Heart right ventricle (tissue), 16 donors: ENCODE measurements around the gene KIAA1191. TPM values are rescaled to one million over a fixed set of nuclear protein-coding genes. Genes with fewer than 3 reads are reported as not detected.
A peak's percentile ranks its signal among the peaks of the same experiment; 100 is the strongest.

Experiments
- ATAC-seq, 8 donors: fragments of 200-7000 bp; cut with Tn5 transposase; one replicate each; pipeline ENCODE4 v1.9.1; 2020; ENCODE audit warnings: mild to moderate bottlenecking in 8 of 8, moderate library complexity in 8 of 8, moderate number of reproducible peaks in 1 of 8
- DNase-seq, 2 donors: peaks; one replicate each; pipeline ENCODE4 v3.0.0-alpha.2; 2020
- H3K27ac ChIP-seq, 10 donors: fragments of 200-600 bp; sonication (generic) in 2 of 10; one replicate each; pipeline versions ENCODE4 v1.5.0 to v1.8.0; 2020 to 2022; ENCODE audit warnings: mild to moderate bottlenecking in 3 of 10
- H3K27me3 ChIP-seq, 7 donors: fragments of 200-600 bp; one replicate each; pipeline ENCODE4 v1.8.0; 2021 to 2022; ENCODE audit warnings: mild to moderate bottlenecking in 2 of 7
- H3K36me3 ChIP-seq, 9 donors: fragments of 200-600 bp; sonication (generic) in 1 of 9; one replicate each; pipeline versions ENCODE4 v1.5.0 to v1.8.0; 2020 to 2022; ENCODE audit warnings: mild to moderate bottlenecking in 2 of 9
- H3K4me1 ChIP-seq, 9 donors: fragments of 200-600 bp; sonication (generic) in 1 of 9; one replicate each; pipeline versions ENCODE4 v1.5.0 to v1.8.0; 2020 to 2022; ENCODE audit warnings: mild to moderate bottlenecking in 4 of 9
- H3K4me3 ChIP-seq, 10 donors: fragments of 200-600 bp; sonication (generic) in 2 of 10; one replicate each; pipeline versions ENCODE4 v1.5.0 to v1.8.0; 2020 to 2022; ENCODE audit warnings: mild to moderate bottlenecking in 7 of 10, moderate library complexity in 2 of 10
- H3K9me3 ChIP-seq, 11 donors: fragments of 200-600 bp in 10 of 11; sonication (generic) in 2 of 11; one replicate each; pipeline versions ENCODE4 v1.5.0 to v1.8.0; 2013 to 2022; ENCODE audit warnings: mild to moderate bottlenecking in 2 of 11, control low read depth in 1 of 11, moderate library complexity in 1 of 11
- CTCF ChIP-seq, 9 donors: fragments of 200-600 bp; sonication (generic) in 2 of 9; IDR thresholded peaks; one replicate each; pipeline versions ENCODE4 v1.5.0 to v1.8.0; 2021 to 2022; ENCODE audit warnings: antibody characterized with exemption in 9 of 9, mild to moderate bottlenecking in 5 of 9, moderate library complexity in 1 of 9
- WGBS, 2 donors: extraction: QIAGEN DNeasy Blood & Tissue Kit; methylation state at CpG; one replicate each; pipeline ENCODE4 v1.1.7; 2013; ENCODE audit warnings: inconsistent platforms in 1 of 2; 5-methylcytosine and 5-hydroxymethylcytosine counted together
- intact Hi-C, 10 donors: fragments of 100-400 bp; cut with DNase I; formaldehyde crosslinking; loops; one replicate each; pipeline versions ENCODE4 v1.11.1 to v1.14.2; 2022
- polyA plus RNA-seq, 2 donors: library from polyadenylated mRNA; stranded (reverse); fragments of 200-250 nt; gene quantifications; one replicate each; pipeline ENCODE4 v1.2.3, GENCODE V29; 2013
- total RNA-seq, 10 donors: library from RNA; stranded (reverse); fragmentation: NEBNext Ultra II Directional in 3 of 10; extraction: Animal tissue kit (Norgen Biotek cat#: 25700) in 3 of 10; gene quantifications; one replicate each; pipeline versions ENCODE4 v1.2.1 to v1.2.4, GENCODE V29; 2021 to 2023
- donor health status: Arrhythmogenic right ventricular cardiomyopathy.
- donor health status: ischemic (EF 13 %, LVEDD 7.1; RV severe dilation, severe dysfunction).
- donor health status: healthy with polysubstance abuse.
- donor health status: DM: no; HTN: yes; CAD: no.
- donor health status: DM: no; HTN: no; CAD: no.
- donor health status: ischemic (EF 25% LVEDD 6.9; RV normal size, moderate dysfunction).
- donor health status: ischemic (EF 25% LVEDD 5.7; RV mildly dilated, moderate dysfunction).
- donor health status: healthy.
- donor health status: DM: yes; HTN: yes; CAD: no.
- donor health status: Ischemic cardiomyopathy.
- donor health status: ischemic (EF 35%, LVEDD 5.7; RV mildly dilated, moderate dysfunction).
- donor health status: nonischemic (EF 11% LVEDD 7.7; RV severe dilation, severe dysfunction).
- donor health status: DM: yes; HTN: yes; CAD: no.
- donor health status: PGD.
- donor health status: ischemic (EF 29% LVEDD 5.4; RV normal size, mild dysfunction).
- donor health status: nonischemic (EF 23%, LVEDD 6.1; RV moderate dilation, normal function).

The KIAA1191 gene
- total and polyA plus RNA-seq, 12 donors, result 38.8 to 121 (median 89.1) TPM

- 0% methylated on average over 47 of the region's 47 CpGs for WGBS, 2 donors
Observed at GRCh38 chr5:176388444-176389134, 27.0 kb upstream of the KIAA1191 start, which contains the start of the genes HIGD2A and NOP16. Gene HIGD2A, plus strand, starts transcription at chr5:176388751. Its CDS starts 69 bp downstream, at chr5:176388820. Gene NOP16, minus strand, starts transcription at chr5:176388598. Its CDS starts 59 bp downstream, at chr5:176388539.

GRCh38 chr5:176388003-176388443 is 26.5 kb upstream of the KIAA1191 start:
- no peak for DNase-seq
- peaks cover 0 to 65% (median 48%) of the 10 kb centered on the region in 9 donors for H3K36me3 ChIP-seq
- peak overlapping the region in 9 of 10 donors; percentile 91 to 99 (median 96) for H3K27ac ChIP-seq
- peak overlapping the region; percentile 52 to 99 (median 78) for H3K4me3 ChIP-seq
- TF ChIP-seq CTCF (IDR thresholded peaks at IDR 0.05), result no peak
- 0 to 1% methylated on average over 29 of the region's 29 CpGs for WGBS, 2 donors
- H3K27me3 ChIP-seq, result no peaks in the 10 kb centered on the region
- ATAC-seq, result peak in 3 of 8 donors; percentile 0 to 8 (median 0)
- H3K9me3 ChIP-seq, result no peaks in the 10 kb centered on the region
- H3K4me1 ChIP-seq, result peaks cover 6 to 39% (median 27%) of the 10 kb centered on the region in 9 donors
- intact Hi-C loops, result loop anchor here in 1 of 10 donors (2.0 to 10.0 kb wide), 3 partner anchors 27 to 147 kb away; partner anchors contain the start of genes CLTB, KIAA1191 and RNF44

More at GRCh38 chr5:176388444-176389134, 27.0 kb upstream of the KIAA1191 start, which contains the start of the genes HIGD2A and NOP16:
- TF ChIP-seq CTCF (IDR thresholded peaks at IDR 0.05), result no peak
- Histone ChIP-seq H3K27me3 (no peaks in the 10 kb centered on the region), H3K27ac (peak within 1 kb of the TSS; percentile 91 to 99 (median 95)), H3K36me3 (peaks cover 0 to 65% (median 42%) of the 10 kb centered on the region in 9 donors), H3K4me3 (peak within 1 kb of the TSS; percentile 52 to 99 (median 78)), H3K9me3 (no peaks in the 10 kb centered on the region), H3K4me1 (peaks cover 6 to 39% (median 27%) of the 10 kb centered on the region in 9 donors)
- peak; percentile 94 to 98 (median 96) for ATAC-seq
- intact Hi-C loops, result loop anchor here in 1 of 10 donors (2.0 to 10.0 kb wide), 3 partner anchors 28 to 146 kb away; partner anchors contain the start of genes CLTB, KIAA1191 and RNF44
- peak; percentile 99 to 100 for DNase-seq

GRCh38 chr5:176387384-176387925 is 25.9 kb upstream of the KIAA1191 start:
- no peaks in the 10 kb centered on the region for H3K9me3 ChIP-seq
- no peak for TF ChIP-seq CTCF (IDR thresholded peaks at IDR 0.05)
- intact Hi-C loops, result loop anchor here in 1 of 10 donors (10.0 kb wide), 1 partner anchor 147 kb away; the partner anchor contains the start of gene RNF44
- ATAC-seq, result no peak
- peaks cover 0 to 65% (median 44%) of the 10 kb centered on the region in 9 donors for H3K36me3 ChIP-seq
- no peaks in the 10 kb centered on the region for H3K27me3 ChIP-seq
- H3K4me1 ChIP-seq, result peaks cover 6 to 42% (median 27%) of the 10 kb centered on the region in 9 donors
- peak overlapping the region in 6 of 10 donors; percentile 93 to 99 (median 96) for H3K27ac ChIP-seq
- no peak for DNase-seq
- peak overlapping the region; percentile 52 to 99 (median 78) for H3K4me3 ChIP-seq
- WGBS, 2 donors, result 44% methylated on average over 8 of the region's 8 CpGs

- H3K36me3 ChIP-seq, result peaks cover 0 to 65% (median 40%) of the 10 kb centered on the region in 9 donors
- H3K4me3 ChIP-seq, result no peak overlapping the region
- ATAC-seq, result no peak
- no peaks in the 10 kb centered on the region for H3K27me3 ChIP-seq
- no peaks in the 10 kb centered on the region for H3K9me3 ChIP-seq
- no peak for DNase-seq
- no peak overlapping the region for H3K27ac ChIP-seq
- WGBS, 2 donors, result 68 to 76% methylated on average over 1 of the region's 1 CpG
- no peak for TF ChIP-seq CTCF (IDR thresholded peaks at IDR 0.05)
- intact Hi-C loops, result loop anchor here in 1 of 10 donors (10.0 kb wide), 1 partner anchor 148 kb away; the partner anchor contains the start of gene RNF44
- peaks cover 6 to 51% (median 33%) of the 10 kb centered on the region in 9 donors for H3K4me1 ChIP-seq
Observed at GRCh38 chr5:176386491-176386890, 24.9 kb upstream of the KIAA1191 start.
